T-helper 2 cell treated with Interferon-gamma antibody and Interleukin-4, amounts not matched to agents 5 μg/mL and 100 μg/mL, for 36 hours (primary cell): Measurements from ENCODE around the gene ZBTB18.

Experiments
- DNase-seq: peaks from one replicate; pipeline ENCODE4 v3.0.0; 2021; ENCODE audit warnings: low spot score
- H3K27ac Mint-ChIP-seq: one replicate; pipeline ENCODE4 v1.8.0; 2021; ENCODE audit warnings: mild to moderate bottlenecking, mixed read lengths
- H3K27me3 Mint-ChIP-seq: one replicate; pipeline ENCODE4 v1.8.0; 2021; ENCODE audit warnings: low read depth, mixed read lengths
- H3K36me3 Mint-ChIP-seq: one replicate; pipeline ENCODE4 v1.8.0; 2021; ENCODE audit warnings: low read depth, mixed read lengths
- H3K4me1 Mint-ChIP-seq: one replicate; pipeline ENCODE4 v1.8.0; 2021; ENCODE audit warnings: low read depth, mixed read lengths
- H3K4me3 Mint-ChIP-seq: one replicate; pipeline ENCODE4 v1.8.0; 2022; ENCODE audit warnings: mild to moderate bottlenecking, moderate library complexity, mixed read lengths
- H3K9me3 Mint-ChIP-seq: one replicate; pipeline ENCODE4 v1.8.0; 2021; ENCODE audit warnings: mixed read lengths

The ZBTB18 gene

DNA sequence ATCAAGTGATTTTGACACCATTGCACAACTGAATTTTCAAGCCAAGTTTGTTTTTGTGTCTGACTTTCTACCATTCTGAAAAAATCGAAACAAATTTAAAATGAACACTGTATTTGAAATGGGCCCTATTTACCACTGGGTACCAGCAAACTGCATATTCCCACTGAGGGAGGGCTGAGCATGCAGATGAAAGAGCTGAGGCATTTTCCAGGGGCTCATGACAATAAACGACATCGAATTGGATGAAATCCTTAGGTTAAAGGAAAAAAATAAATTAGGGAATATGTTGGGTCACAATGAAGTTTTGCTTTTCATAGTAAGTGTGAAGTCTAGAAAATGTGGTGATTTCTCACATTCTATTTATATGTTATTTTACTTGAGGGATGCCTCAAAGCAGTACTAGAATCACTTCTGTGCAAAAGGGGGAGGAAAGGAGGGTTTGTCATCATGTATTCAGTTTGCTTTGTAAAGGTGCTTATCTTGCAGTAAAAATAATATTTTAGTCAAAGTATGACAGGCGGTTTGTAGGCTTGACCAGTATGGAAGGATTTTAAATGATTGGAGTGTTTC lies 11.2 kb downstream of the ZBTB18 start:
- Mint-ChIP-seq H3K27me3 (peaks cover 6% of the 10 kb centered on the region), H3K27ac (no peak overlapping the region), H3K4me1 (no peaks in the 10 kb centered on the region), H3K9me3 (no peaks in the 10 kb centered on the region), H3K4me3 (no peak overlapping the region), H3K36me3 (no peaks in the 10 kb centered on the region)
- DNase-seq, result no peak

GRCh38 chr1:244063498-244063897 lies 12.4 kb downstream of the ZBTB18 start:
- DNase-seq, result no peak
- Mint-ChIP-seq H3K9me3 (no peaks in the 10 kb centered on the region), H3K27me3 (peaks cover 6% of the 10 kb centered on the region)

DNA sequence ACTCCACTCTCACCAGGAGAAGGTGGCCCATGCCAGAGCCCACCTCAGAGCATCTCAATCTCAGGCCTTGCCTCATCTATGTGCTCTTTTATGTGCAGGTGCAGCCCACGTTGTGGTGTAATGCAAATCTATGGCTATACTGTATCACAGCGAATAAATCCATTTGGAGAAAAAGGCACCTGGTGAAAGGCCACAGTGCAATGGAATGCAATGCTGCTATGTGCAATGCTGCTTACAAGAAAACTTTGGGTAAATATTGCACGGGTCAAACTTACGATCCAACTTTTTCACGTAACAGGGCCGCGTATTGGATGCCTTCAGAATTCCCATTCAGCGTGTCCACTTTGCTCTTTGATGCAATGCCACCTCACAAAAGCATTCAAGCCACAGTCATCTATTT lies 13.5 kb downstream of the ZBTB18 start:
- Mint-ChIP-seq H3K4me3 (no peak overlapping the region), H3K9me3 (no peaks in the 10 kb centered on the region), H3K27me3 (peaks cover 6% of the 10 kb centered on the region), H3K4me1 (peaks cover 2% of the 10 kb centered on the region), H3K36me3 (no peaks in the 10 kb centered on the region), H3K27ac (no peak overlapping the region)
- no peak for DNase-seq

More at GRCh38 chr1:244063498-244063897, 12.4 kb downstream of the ZBTB18 start:
- no peak overlapping the region for H3K4me3 Mint-ChIP-seq
- H3K4me1 Mint-ChIP-seq, result no peaks in the 10 kb centered on the region
- no peaks in the 10 kb centered on the region for H3K36me3 Mint-ChIP-seq
- H3K27ac Mint-ChIP-seq, result no peak overlapping the region

DNA sequence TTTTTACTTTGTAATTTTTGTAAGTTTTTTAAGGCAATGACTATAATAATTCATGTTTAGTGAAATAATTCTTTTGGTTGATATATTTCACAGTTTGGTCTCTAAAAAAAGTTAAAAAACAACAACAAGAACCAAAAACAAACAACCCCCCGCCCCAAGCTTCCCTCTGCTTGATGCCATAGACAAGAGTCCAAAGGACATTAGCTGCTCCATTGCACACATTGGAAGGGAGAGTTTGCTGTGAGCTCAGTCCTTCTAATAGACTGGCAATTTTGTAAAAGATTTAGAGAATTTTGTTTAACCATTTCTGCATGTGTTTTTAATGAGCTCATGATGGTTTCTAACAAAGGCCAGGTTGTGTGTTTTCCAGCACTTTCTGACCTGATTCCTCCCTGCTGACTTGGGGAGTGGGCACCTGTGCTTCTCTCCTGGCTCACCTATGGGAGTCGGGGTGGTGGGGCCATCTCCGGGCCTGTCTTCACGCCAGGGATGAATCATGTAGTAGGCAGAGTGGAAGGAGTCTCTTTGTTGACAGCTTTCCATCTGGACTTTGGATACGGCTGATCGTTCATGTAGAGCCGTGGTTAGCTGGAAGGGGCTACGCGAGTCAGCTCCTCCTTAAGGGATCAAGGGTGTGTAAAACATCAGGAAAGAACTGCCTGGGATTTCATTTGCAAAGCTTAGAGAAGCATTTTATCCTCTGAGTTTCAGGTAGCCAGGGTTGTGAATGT lies 14.1 kb downstream of the ZBTB18 start:
- Mint-ChIP-seq H3K27ac (no peak overlapping the region), H3K9me3 (no peaks in the 10 kb centered on the region), H3K36me3 (no peaks in the 10 kb centered on the region), H3K4me1 (peaks cover 2% of the 10 kb centered on the region), H3K27me3 (peaks cover 3% of the 10 kb centered on the region), H3K4me3 (no peak overlapping the region)
- DNase-seq, result no peak

DNA sequence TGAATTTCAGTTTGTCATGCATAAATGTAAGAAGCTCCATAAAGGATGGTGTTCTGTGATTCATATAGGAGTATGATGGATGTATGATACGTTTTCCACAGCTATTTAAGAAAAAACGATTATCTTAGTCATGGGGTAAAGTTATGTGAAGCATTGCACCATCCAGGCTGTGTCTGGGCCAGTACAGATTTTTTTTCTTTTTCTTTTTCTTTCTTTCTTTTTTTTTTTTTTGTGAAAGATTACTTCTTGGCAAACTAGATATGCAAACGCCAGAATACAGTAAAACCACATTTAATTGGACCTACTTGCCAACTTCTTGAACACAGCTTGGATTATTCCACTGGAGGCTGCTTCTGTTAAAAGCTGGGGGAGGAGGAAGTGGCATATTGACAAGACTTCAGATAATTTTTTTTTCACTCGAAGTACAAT lies 14.9 kb downstream of the ZBTB18 start:
- Mint-ChIP-seq H3K9me3 (no peaks in the 10 kb centered on the region), H3K36me3 (no peaks in the 10 kb centered on the region), H3K27ac (no peak overlapping the region), H3K4me3 (no peak overlapping the region), H3K4me1 (peaks cover 2% of the 10 kb centered on the region), H3K27me3 (peaks cover under 1% of the 10 kb centered on the region)
- DNase-seq, result no peak

- Mint-ChIP-seq H3K27me3 (no peaks in the 10 kb centered on the region), H3K4me1 (peaks cover 2% of the 10 kb centered on the region), H3K36me3 (no peaks in the 10 kb centered on the region), H3K9me3 (no peaks in the 10 kb centered on the region), H3K27ac (no peak overlapping the region), H3K4me3 (no peak overlapping the region)
- no peak for DNase-seq
Observed at GRCh38 chr1:244066954-244067716, 16.1 kb downstream of the ZBTB18 start.

GRCh38 chr1:244067893-244068292 lies 16.8 kb downstream of the ZBTB18 start:
- DNase-seq, result no peak
- Mint-ChIP-seq H3K4me3 (no peak overlapping the region), H3K27me3 (peaks cover 2% of the 10 kb centered on the region), H3K36me3 (no peaks in the 10 kb centered on the region), H3K27ac (no peak overlapping the region), H3K9me3 (no peaks in the 10 kb centered on the region), H3K4me1 (peaks cover 2% of the 10 kb centered on the region)

GRCh38 chr1:244068567-244068966 lies 17.5 kb downstream of the ZBTB18 start:
- Mint-ChIP-seq H3K36me3 (no peaks in the 10 kb centered on the region), H3K4me3 (no peak overlapping the region), H3K27me3 (peaks cover 2% of the 10 kb centered on the region), H3K4me1 (peaks cover 2% of the 10 kb centered on the region), H3K9me3 (no peaks in the 10 kb centered on the region), H3K27ac (no peak overlapping the region)
- no peak for DNase-seq

GRCh38 chr1:244069326-244069898 lies 18.3 kb downstream of the ZBTB18 start:
- Mint-ChIP-seq H3K27ac (no peak overlapping the region), H3K9me3 (no peaks in the 10 kb centered on the region), H3K4me1 (peaks cover 5% of the 10 kb centered on the region), H3K4me3 (no peak overlapping the region), H3K27me3 (peaks cover 10% of the 10 kb centered on the region), H3K36me3 (no peaks in the 10 kb centered on the region)
- DNase-seq, result no peak

GRCh38 chr1:244074559-244075171 lies 23.6 kb downstream of the ZBTB18 start:
- no peaks in the 10 kb centered on the region for H3K36me3 Mint-ChIP-seq
- H3K9me3 Mint-ChIP-seq, result no peaks in the 10 kb centered on the region
- peaks cover 16% of the 10 kb centered on the region for H3K4me1 Mint-ChIP-seq
- peak overlapping the region; percentile 41 for H3K27ac Mint-ChIP-seq
- H3K27me3 Mint-ChIP-seq, result peaks cover 27% of the 10 kb centered on the region
- peak overlapping the region; percentile 42 for H3K4me3 Mint-ChIP-seq
- DNase-seq, result peak; percentile 30

- peaks cover 27% of the 10 kb centered on the region for H3K27me3 Mint-ChIP-seq
- DNase-seq, result no peak
- H3K36me3 Mint-ChIP-seq, result no peaks in the 10 kb centered on the region
- no peak overlapping the region for H3K27ac Mint-ChIP-seq
- H3K4me1 Mint-ChIP-seq, result peaks cover 16% of the 10 kb centered on the region
- peak overlapping the region; percentile 42 for H3K4me3 Mint-ChIP-seq
- no peaks in the 10 kb centered on the region for H3K9me3 Mint-ChIP-seq
Observed at GRCh38 chr1:244075247-244075722, 24.2 kb downstream of the ZBTB18 start.

DNA sequence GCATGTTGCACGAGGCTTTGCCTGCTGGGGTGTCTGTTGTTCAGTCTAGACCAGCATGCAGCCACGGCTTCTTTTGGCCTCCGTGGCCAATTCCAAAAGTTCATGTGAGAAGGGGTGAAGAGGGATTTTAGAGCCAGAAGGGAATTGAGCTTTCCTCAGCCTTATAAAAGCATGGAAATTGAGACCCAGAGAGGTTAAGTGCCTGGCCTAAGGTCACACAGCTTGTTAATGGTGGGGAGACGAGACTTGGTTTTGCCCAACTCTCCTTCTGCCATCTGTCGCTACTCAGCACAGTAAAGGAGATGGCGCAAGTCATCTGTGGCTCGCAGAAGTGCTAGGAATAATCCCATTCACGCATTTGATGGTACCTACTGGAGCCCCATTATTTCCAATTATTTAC lies 25.7 kb downstream of the ZBTB18 start:
- H3K27ac Mint-ChIP-seq, result no peak overlapping the region
- peaks cover 27% of the 10 kb centered on the region for H3K27me3 Mint-ChIP-seq
- no peak overlapping the region for H3K4me3 Mint-ChIP-seq
- H3K4me1 Mint-ChIP-seq, result peaks cover 16% of the 10 kb centered on the region
- H3K9me3 Mint-ChIP-seq, result no peaks in the 10 kb centered on the region
- no peaks in the 10 kb centered on the region for H3K36me3 Mint-ChIP-seq
- no peak for DNase-seq

DNA sequence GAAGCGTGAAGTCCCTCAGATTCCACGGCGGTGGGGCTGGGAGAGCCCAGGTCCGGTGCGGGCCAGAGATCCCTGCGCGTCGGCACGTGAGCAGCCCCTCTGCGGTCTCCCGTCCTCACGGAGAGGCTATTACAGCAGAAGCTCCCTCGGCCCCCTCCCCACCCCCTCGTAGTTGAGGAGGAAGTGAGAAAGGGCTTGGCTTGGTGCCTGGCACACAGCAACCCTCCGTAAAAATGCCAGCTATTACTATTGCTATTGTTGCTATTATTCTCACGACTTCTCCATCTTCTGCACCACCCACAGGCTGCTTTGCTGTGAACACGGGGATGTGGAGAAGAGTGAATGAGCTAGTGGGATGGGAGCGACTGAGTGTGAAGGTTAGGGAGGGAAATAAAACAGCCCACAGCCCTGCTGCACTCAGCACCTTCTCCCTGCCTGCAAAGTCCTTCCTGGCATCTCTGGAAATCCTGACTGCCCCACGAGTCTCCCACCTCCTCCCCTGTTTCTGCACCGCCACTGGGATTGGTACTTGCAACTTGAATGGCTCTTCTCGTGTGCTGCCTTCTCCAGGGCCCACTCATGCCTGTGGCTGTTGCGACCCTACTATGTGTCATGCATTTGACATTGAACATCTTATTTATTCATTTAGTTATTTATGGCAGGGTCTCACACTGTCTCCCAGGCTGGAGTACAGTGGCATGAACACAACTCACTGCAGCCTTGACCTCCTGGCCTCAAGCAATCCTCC lies 26.6 kb downstream of the ZBTB18 start:
- peaks cover 29% of the 10 kb centered on the region for H3K27me3 Mint-ChIP-seq
- no peaks in the 10 kb centered on the region for H3K36me3 Mint-ChIP-seq
- peaks cover 16% of the 10 kb centered on the region for H3K4me1 Mint-ChIP-seq
- H3K9me3 Mint-ChIP-seq, result no peaks in the 10 kb centered on the region
- no peak overlapping the region for H3K27ac Mint-ChIP-seq
- no peak for DNase-seq
- no peak overlapping the region for H3K4me3 Mint-ChIP-seq
